A549 (cell line): ENCODE data around the gene BANP. TPM values are rescaled to one million over a fixed set of nuclear protein-coding genes. Genes with fewer than 3 reads are reported as not detected.

ENCODE experiments used
- ATAC-seq, 2 experiments: fragments of 200-7000 bp in 1 of 2; fragments of >200 bp in 1 of 2; cut with Nextera tagmentation in 1 of 2; cut with Tn5 transposase in 1 of 2; 3 replicates each; pipeline versions ENCODE4 v1.8.0 to v1.9.1; 2018 to 2020; ENCODE audit warnings: mild to moderate bottlenecking in 1 of 2, moderate library complexity in 1 of 2
- CTCF ChIA-PET: fragments of 300-600 bp; sonication (Branson Sonifier 250); formaldehyde crosslinking; extraction: SDS; loops from one replicate; lab custom pipeline; 2021; ENCODE audit warnings: antibody characterized with exemption, inconsistent platforms; lab: Yijun Ruan, JAX
- POLR2A ChIA-PET: fragments of 350-600 bp; formaldehyde crosslinking; extraction: SDS; loops from one replicate; lab custom pipeline; 2021; ENCODE audit warnings: antibody characterized with exemption, inconsistent platforms; lab: Yijun Ruan, JAX
- DNase-seq, 2 experiments: peaks; one replicate each; pipeline versions ENCODE4 v3.0.0 to v3.0.0-alpha.2; 2011 to 2016; ENCODE audit warnings: low read depth in 1 of 2, low spot score in 1 of 2
- FAIRE-seq: peaks from 2 replicates; lab custom pipeline; 2011; peaks lifted over from hg19 to GRCh38; lab: Jason Lieb, UNC
- H3K27ac ChIP-seq, 2 experiments: fragments of >200 bp; sonication (Bioruptor Twin); formaldehyde crosslinking; 3 replicates each; pipeline ENCODE4 v1.5.1; 2016 to 2017
- H3K4me1 ChIP-seq: fragments of >200 bp; sonication (Bioruptor Twin); formaldehyde crosslinking; 3 replicates; pipeline ENCODE4 v1.6.1; 2016
- H3K4me2 ChIP-seq: fragments of >200 bp; sonication (Bioruptor Twin); formaldehyde crosslinking; 3 replicates; pipeline ENCODE4 v1.6.1; 2016
- H3K4me3 ChIP-seq: fragments of >200 bp; sonication (Bioruptor Twin); formaldehyde crosslinking; 3 replicates; pipeline ENCODE4 v1.5.1; 2016
- H3K9me3 ChIP-seq: fragments of >200 bp; sonication (Bioruptor Twin); formaldehyde crosslinking; 3 replicates; pipeline ENCODE4 v1.6.1; 2016
- BHLHE40 ChIP-seq: IDR thresholded peaks from 2 replicates; pipeline ENCODE4 v1.6.1; 2012; ENCODE audit warnings: low read depth, low read length, inconsistent platforms
- CEBPB ChIP-seq, 2 experiments: fragments of >200 bp in 1 of 2; sonication (Bioruptor Twin) in 1 of 2; formaldehyde crosslinking in 1 of 2; IDR thresholded peaks; 2 replicates each; pipeline ENCODE4 v1.6.1; 2012 to 2016
- CHD4 ChIP-seq: fragments of 200-600 bp; sonication (generic); IDR thresholded peaks from 2 replicates; pipeline ENCODE4 v1.6.1; 2016; ENCODE audit warnings: antibody characterized with exemption, mild to moderate bottlenecking, borderline replicate concordance
- EHMT2 ChIP-seq: fragments of 200-600 bp; sonication (generic); IDR thresholded peaks from 2 replicates; pipeline ENCODE4 v1.6.1; 2016; ENCODE audit warnings: antibody characterized with exemption, low read depth, mild to moderate bottlenecking, moderate library complexity
- GATA3 ChIP-seq: IDR thresholded peaks from 2 replicates; pipeline ENCODE4 v1.6.1; 2012; ENCODE audit warnings: borderline replicate concordance
- HOXA7 ChIP-seq: fragments of 250-450 bp; sonication (Bioruptor Pico); IDR thresholded peaks from 2 replicates; pipeline ENCODE4 v1.5.0; 2020; ENCODE audit warnings: mild to moderate bottlenecking, moderate library complexity
- JUNB ChIP-seq: fragments of >200 bp; sonication (Bioruptor Twin); formaldehyde crosslinking; IDR thresholded peaks from 2 replicates; pipeline ENCODE4 v1.6.1; 2016
- MAZ ChIP-seq: fragments of 150-350 bp; IDR thresholded peaks from 2 replicates; pipeline ENCODE4 v1.6.1; 2014; ENCODE audit warnings: antibody characterized with exemption, low read depth, low read length, borderline replicate concordance
- MYC ChIP-seq: IDR thresholded peaks from 2 replicates; pipeline ENCODE4 v1.6.1; 2012; ENCODE audit warnings: mild to moderate bottlenecking, inconsistent platforms, low read length, improper control_type of control experiment, borderline replicate concordance
- NFE2L2 ChIP-seq: fragments of 150-350 bp; conservative IDR thresholded peaks from 2 replicates; pipeline ENCODE4 v1.6.1; 2014; ENCODE audit warnings: low read length
- RARB ChIP-seq: fragments of 250-450 bp; sonication (Bioruptor Pico); IDR thresholded peaks from 2 replicates; pipeline ENCODE4 v1.8.0; 2021; ENCODE audit warnings: mild to moderate bottlenecking, moderate library complexity
- SMC3 ChIP-seq: fragments of >200 bp; sonication (Bioruptor Twin); formaldehyde crosslinking; IDR thresholded peaks from 3 replicates; pipeline ENCODE4 v1.6.1; 2018; ENCODE audit warnings: inconsistent platforms
- SREBF2 ChIP-seq: fragments of 450-650 bp; IDR thresholded peaks from 2 replicates; pipeline ENCODE4 v1.6.1; 2014; ENCODE audit warnings: mild to moderate bottlenecking, moderate library complexity
- TFCP2L1 ChIP-seq: fragments of 250-450 bp; sonication (Bioruptor Pico); IDR thresholded peaks from 2 replicates; pipeline ENCODE4 v1.5.0; 2021; ENCODE audit warnings: mild to moderate bottlenecking
- ZFP36 ChIP-seq: fragments of 450-650 bp; IDR thresholded peaks from 2 replicates; pipeline ENCODE4 v1.6.1; 2014; ENCODE audit warnings: borderline replicate concordance; ENCODE audit not compliant: partially characterized antibody
- ZNF302 ChIP-seq: fragments of 250-450 bp; sonication (Bioruptor Pico); IDR thresholded peaks from 2 replicates; pipeline ENCODE4 v1.9.0; 2021; ENCODE audit warnings: inconsistent platforms, mild to moderate bottlenecking, moderate library complexity
- ZSCAN20 ChIP-seq: fragments of 250-450 bp; sonication (Bioruptor Pico); IDR thresholded peaks from 2 replicates; pipeline ENCODE4 v1.8.0; 2022; ENCODE audit warnings: mild to moderate bottlenecking, moderate library complexity
- WGBS: methylation state at CpG from one replicate; pipeline ENCODE4 v1.1.6; 2017; ENCODE audit errors: missing lambda C conversion rate; 5-methylcytosine and 5-hydroxymethylcytosine counted together
- polyA plus RNA-seq, 4 experiments: library from polyadenylated mRNA; depleted of rRNA in 3 of 4; stranded (reverse); fragments of >200 nt; fragmentation: RNase III in 1 of 4; extraction: RNeasy Plus Mini Kit Qiagen cat#74134 plus additional on column Dnase treatment in 1 of 4; gene quantifications; 2 replicates in 3 of 4; 3 replicates in 1 of 4; pipeline ENCODE4 v1.2.3, GENCODE V29; 2011 to 2017
- TF ChIP-seq, protein P1 (sequence below): fragments of 200-600 bp; sonication (generic); IDR thresholded peaks from 2 replicates; pipeline ENCODE4 v1.6.1; 2016; ENCODE audit warnings: antibody characterized with exemption, mild to moderate bottlenecking, moderate library complexity
- TF ChIP-seq, protein P2 (sequence below): fragments of >200 bp; sonication (Bioruptor Twin); formaldehyde crosslinking; IDR thresholded peaks from 3 replicates; pipeline ENCODE4 v1.6.1; 2016

BANP gene
- polyA plus RNA-seq, 2 of the 4 experiments (the other 2 are of a cell fraction) = 17.1 to 17.2 TPM

DNA sequence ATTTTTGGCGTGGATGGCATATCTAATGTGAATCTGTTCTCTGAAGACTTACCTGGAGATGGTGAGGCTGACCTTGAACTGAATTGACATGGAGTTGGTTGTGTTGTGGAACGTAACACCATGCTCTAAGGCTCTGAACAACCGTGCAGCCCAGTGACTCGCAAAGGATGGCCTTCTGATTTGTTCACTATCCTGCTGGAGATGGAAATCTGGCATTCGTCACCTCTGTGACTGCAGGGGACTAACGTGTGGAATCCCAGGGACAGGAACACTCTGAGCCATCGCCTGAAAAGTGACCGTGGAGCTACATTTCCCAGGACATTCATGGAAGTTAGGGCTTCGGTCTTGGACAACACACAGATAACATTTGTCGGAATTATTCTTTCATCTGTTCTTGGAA is 61.1 kb downstream of the BANP start:
- H3K4me2 ChIP-seq = no peak overlapping the region
- TF ChIP-seq BHLHE40 = no peak
- TF ChIP-seq SMC3 = no peak
- no peak for TF ChIP-seq ZNF302 (CRISPR knock-in tag)
- TF ChIP-seq CEBPB (IDR thresholded peaks at IDR 0.05) = no peak
- no peak for TF ChIP-seq HOXA7 (CRISPR knock-in tag)
- no peak for TF ChIP-seq NFE2L2
- TF ChIP-seq, protein P1, sequence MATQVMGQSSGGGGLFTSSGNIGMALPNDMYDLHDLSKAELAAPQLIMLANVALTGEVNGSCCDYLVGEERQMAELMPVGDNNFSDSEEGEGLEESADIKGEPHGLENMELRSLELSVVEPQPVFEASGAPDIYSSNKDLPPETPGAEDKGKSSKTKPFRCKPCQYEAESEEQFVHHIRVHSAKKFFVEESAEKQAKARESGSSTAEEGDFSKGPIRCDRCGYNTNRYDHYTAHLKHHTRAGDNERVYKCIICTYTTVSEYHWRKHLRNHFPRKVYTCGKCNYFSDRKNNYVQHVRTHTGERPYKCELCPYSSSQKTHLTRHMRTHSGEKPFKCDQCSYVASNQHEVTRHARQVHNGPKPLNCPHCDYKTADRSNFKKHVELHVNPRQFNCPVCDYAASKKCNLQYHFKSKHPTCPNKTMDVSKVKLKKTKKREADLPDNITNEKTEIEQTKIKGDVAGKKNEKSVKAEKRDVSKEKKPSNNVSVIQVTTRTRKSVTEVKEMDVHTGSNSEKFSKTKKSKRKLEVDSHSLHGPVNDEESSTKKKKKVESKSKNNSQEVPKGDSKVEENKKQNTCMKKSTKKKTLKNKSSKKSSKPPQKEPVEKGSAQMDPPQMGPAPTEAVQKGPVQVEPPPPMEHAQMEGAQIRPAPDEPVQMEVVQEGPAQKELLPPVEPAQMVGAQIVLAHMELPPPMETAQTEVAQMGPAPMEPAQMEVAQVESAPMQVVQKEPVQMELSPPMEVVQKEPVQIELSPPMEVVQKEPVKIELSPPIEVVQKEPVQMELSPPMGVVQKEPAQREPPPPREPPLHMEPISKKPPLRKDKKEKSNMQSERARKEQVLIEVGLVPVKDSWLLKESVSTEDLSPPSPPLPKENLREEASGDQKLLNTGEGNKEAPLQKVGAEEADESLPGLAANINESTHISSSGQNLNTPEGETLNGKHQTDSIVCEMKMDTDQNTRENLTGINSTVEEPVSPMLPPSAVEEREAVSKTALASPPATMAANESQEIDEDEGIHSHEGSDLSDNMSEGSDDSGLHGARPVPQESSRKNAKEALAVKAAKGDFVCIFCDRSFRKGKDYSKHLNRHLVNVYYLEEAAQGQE = no peak
- no peak for TF ChIP-seq JUNB
- H3K27ac ChIP-seq = no peak overlapping the region
- no peaks in the 10 kb centered on the region for H3K9me3 ChIP-seq
- ChIA-PET POLR2A (no interaction called here), CTCF (interaction anchor here (1.0 kb wide), 1 partner anchor 11 kb away, joined by 3 read pairs; no protein-coding TSS in a partner anchor)
- H3K4me1 ChIP-seq = peaks cover 20% of the 10 kb centered on the region
- no peak overlapping the region for H3K4me3 ChIP-seq
- ATAC-seq (no peak), FAIRE-seq (no peak), DNase-seq (no peak)
- WGBS = 92% methylated on average over 10 of the region's 10 CpGs

DNA sequence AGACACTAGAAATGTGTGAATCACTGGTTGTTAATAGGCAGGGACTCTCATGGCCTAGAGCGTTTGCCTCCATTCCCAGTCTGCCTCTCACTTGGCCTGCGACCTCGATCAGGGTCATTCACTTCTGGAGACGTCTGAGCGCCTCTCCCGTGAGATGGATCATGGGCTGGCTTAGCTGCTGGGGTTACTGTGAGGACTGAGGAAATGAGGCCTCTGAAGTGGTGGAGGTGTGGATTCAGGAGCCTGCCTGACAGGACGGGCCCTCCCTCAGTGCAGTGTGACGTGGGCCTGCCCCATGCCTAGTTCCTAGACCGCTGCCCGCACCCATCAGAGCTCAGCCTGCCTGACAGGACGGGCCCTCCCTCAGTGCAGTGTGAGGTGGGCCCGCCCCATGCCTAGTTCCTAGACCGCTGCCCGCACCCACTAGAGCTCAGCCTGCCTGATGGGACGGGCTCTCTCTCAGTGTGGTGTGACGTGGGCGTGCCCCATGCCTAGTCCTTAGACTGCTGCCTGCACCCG is 61.9 kb downstream of the BANP start:
- Histone ChIP-seq H3K4me2 (no peak overlapping the region; the same call in 2 of the 3 replicates), H3K4me3 (no peak overlapping the region), H3K27ac (peak overlapping the region; percentile 60 to 78; a peak in 4 of 6 replicates), H3K4me1 (peaks cover 20% of the 10 kb centered on the region), H3K9me3 (no peaks in the 10 kb centered on the region)
- CTCF ChIA-PET = interaction anchor here (1.0 kb wide), 1 partner anchor 10 kb away, joined by 3 read pairs; no protein-coding TSS in a partner anchor
- POLR2A ChIA-PET = no interaction called here
- DNase-seq (no peak), ATAC-seq (no peak), FAIRE-seq (no peak)
- TF ChIP-seq, protein P2, sequence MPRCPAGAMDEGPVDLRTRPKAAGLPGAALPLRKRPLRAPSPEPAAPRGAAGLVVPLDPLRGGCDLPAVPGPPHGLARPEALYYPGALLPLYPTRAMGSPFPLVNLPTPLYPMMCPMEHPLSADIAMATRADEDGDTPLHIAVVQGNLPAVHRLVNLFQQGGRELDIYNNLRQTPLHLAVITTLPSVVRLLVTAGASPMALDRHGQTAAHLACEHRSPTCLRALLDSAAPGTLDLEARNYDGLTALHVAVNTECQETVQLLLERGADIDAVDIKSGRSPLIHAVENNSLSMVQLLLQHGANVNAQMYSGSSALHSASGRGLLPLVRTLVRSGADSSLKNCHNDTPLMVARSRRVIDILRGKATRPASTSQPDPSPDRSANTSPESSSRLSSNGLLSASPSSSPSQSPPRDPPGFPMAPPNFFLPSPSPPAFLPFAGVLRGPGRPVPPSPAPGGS = no peak
- TF ChIP-seq HOXA7 (CRISPR knock-in tag) = no peak
- no peak for TF ChIP-seq ZSCAN20
- no peak for TF ChIP-seq CEBPB (IDR thresholded peaks at IDR 0.05)
- TF ChIP-seq ZFP36 = no peak
- TF ChIP-seq MAZ = no peak
- 91% methylated on average over 15 of the region's 18 CpGs for WGBS

DNA sequence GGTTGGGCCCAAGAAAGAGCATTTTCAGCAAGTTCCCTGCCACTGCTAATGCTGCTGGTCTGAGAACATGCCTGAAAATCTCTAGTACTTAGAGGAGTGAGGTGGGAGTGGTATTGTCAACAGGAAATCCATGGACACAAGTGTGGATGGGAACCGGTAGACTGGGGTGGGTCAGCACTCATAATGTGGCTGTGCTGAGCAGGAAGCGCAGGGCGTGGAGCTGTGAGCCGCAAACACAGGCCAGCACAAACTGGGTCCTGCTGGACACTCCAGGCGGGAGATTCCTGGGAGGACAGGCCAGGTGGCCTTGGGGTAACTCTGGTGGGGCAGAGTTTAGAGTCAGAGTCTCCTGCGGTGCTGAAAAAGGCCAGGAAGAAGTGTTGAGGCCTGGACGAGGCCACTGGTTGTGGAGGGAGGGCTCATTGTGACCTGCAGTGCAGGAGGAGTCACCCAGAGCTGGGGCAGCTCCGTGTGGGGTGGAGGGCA is 62.6 kb downstream of the BANP start:
- H3K4me3 ChIP-seq = no peak overlapping the region
- no peak; a peak in 1 of 6 replicates for ATAC-seq
- TF ChIP-seq SREBF2 (no peak), TFCP2L1 (CRISPR knock-in tag) (no peak), EHMT2 (no peak), MYC (no peak), BHLHE40 (no peak), RARB (no peak), GATA3 (no peak), CHD4 (no peak)
- peak overlapping the region; percentile 62 for H3K4me2 ChIP-seq
- DNase-seq = no peak
- H3K9me3 ChIP-seq = no peaks in the 10 kb centered on the region
- ChIA-PET CTCF (interaction anchor here (1.2 to 1.7 kb wide), 2 partner anchors 10 to 424 kb away, joined by 3 to 6 read pairs; no protein-coding TSS in a partner anchor), POLR2A (no interaction called here)
- 77% methylated on average over 7 of the region's 8 CpGs for WGBS
- peaks cover 20% of the 10 kb centered on the region for H3K4me1 ChIP-seq
- peak overlapping the region; percentile 60 to 78; a peak in 5 of 6 replicates for H3K27ac ChIP-seq
- no peak for FAIRE-seq
